ENCODE data around the gene PFKP. TPM values are rescaled to one million over a fixed set of nuclear protein-coding genes. Genes with fewer than 3 reads are reported as not detected.

PFKP gene
- total RNA-seq, 2 donors from 2014 or later = 58.0 to 82.3 TPM

- H3K36me3 Mint-ChIP-seq (ENCODE audit: low read depth) = peaks cover 86% of the 10 kb centered on the region
- no peak overlapping the region for H3K27ac ChIP-seq (ENCODE audit: low read depth, low read length)
- no peaks in the 10 kb centered on the region for H3K9me3 ChIP-seq (ENCODE audit: control insufficient read depth, low read length)
Observed at GRCh38 chr10:3136336-3136735, 69.0 kb downstream of the PFKP start.

GRCh38 chr10:3136763-3137611, 69.6 kb downstream of the PFKP start:
- H3K36me3 Mint-ChIP-seq (ENCODE audit: low read depth) = peaks cover 91% of the 10 kb centered on the region

More at GRCh38 chr10:3136336-3136735, 69.0 kb downstream of the PFKP start:
- no peak for TF ChIP-seq CTCF (conservative IDR thresholded peaks at IDR 0.05)
- Histone ChIP-seq H3K27me3 (ENCODE audit: control insufficient read depth, insufficient read depth, low read length, poor library complexity, severe bottlenecking) (no peaks in the 10 kb centered on the region), H3K36me3 (ENCODE audit: control insufficient read depth, insufficient read depth, low read length) (peaks cover 76% of the 10 kb centered on the region), H3K9ac (ENCODE audit: extremely low read depth, low read length, poor library complexity, severe bottlenecking) (no peak overlapping the region), H3K4me1 (ENCODE audit: control insufficient read depth, insufficient read depth, low read length) (no peaks in the 10 kb centered on the region), H3K4me3 (ENCODE audit: low read length) (no peak overlapping the region)
- no peak overlapping the region for H3K4me3 Mint-ChIP-seq
- no peaks in the 10 kb centered on the region for H3K27me3 Mint-ChIP-seq (ENCODE audit: insufficient read depth)
- no peak overlapping the region for H3K27ac Mint-ChIP-seq
- no peaks in the 10 kb centered on the region for H3K4me1 Mint-ChIP-seq
- DNase-seq = no peak
- 74 to 82% methylated on average over 11 to 14 of the region's 14 CpGs for WGBS, 2 experiments (ENCODE audit: insufficient coverage in 1 of 2, insufficient read length in 1 of 2)
- H3K9me3 Mint-ChIP-seq = no peaks in the 10 kb centered on the region

More at GRCh38 chr10:3136763-3137611, 69.6 kb downstream of the PFKP start:
- H3K9me3 Mint-ChIP-seq = no peaks in the 10 kb centered on the region
- Histone ChIP-seq H3K4me3 (ENCODE audit: low read length) (no peak overlapping the region), H3K9me3 (ENCODE audit: control insufficient read depth, low read length) (no peaks in the 10 kb centered on the region), H3K4me1 (ENCODE audit: control insufficient read depth, insufficient read depth, low read length) (no peaks in the 10 kb centered on the region), H3K27ac (ENCODE audit: low read depth, low read length) (no peak overlapping the region), H3K36me3 (ENCODE audit: control insufficient read depth, insufficient read depth, low read length) (peaks cover 79% of the 10 kb centered on the region), H3K9ac (ENCODE audit: extremely low read depth, low read length, poor library complexity, severe bottlenecking) (no peak overlapping the region), H3K27me3 (ENCODE audit: control insufficient read depth, insufficient read depth, low read length, poor library complexity, severe bottlenecking) (no peaks in the 10 kb centered on the region)
- H3K27ac Mint-ChIP-seq = no peak overlapping the region
- no peak for DNase-seq
- TF ChIP-seq CTCF (conservative IDR thresholded peaks at IDR 0.05) = no peak
- no peaks in the 10 kb centered on the region for H3K4me1 Mint-ChIP-seq
- H3K4me3 Mint-ChIP-seq = no peak overlapping the region
- no peaks in the 10 kb centered on the region for H3K27me3 Mint-ChIP-seq (ENCODE audit: insufficient read depth)
- 89 to 91% methylated on average over 19 to 21 of the region's 21 CpGs for WGBS, 2 experiments (ENCODE audit: insufficient coverage in 1 of 2, insufficient read length in 1 of 2)
